ENCODE measurements around the gene EVX1.

- no peak for TF ChIP-seq EZH2 (IDR thresholded peaks at IDR 0.05; ENCODE audit: borderline replicate concordance)
- no peak for TF ChIP-seq CTCF (IDR thresholded peaks at IDR 0.05; ENCODE audit: poor library complexity)
- TF ChIP-seq EZH2phosphoT487 (IDR thresholded peaks at IDR 0.05; ENCODE audit: low read depth, severe bottlenecking, unreplicated experiment), result no peak
Observed at GRCh38 chr7:27215356-27215755, 27.2 kb upstream of the EVX1 start.
